Measurements from ENCODE around the gene CRIP2.

Gene CRIP2

GRCh38 chr14:105500726-105501101 lies 26.1 kb downstream of the CRIP2 start:
- WGBS, 2 experiments: 90% methylated on average over 10 of the region's 10 CpGs
- H3K9me3 ChIP-seq (ENCODE audit: control insufficient read depth, low read length): no peaks in the 10 kb centered on the region
- peaks cover 17% of the 10 kb centered on the region for H3K4me1 ChIP-seq (ENCODE audit: control insufficient read depth, insufficient read depth, low read length)
- no peaks in the 10 kb centered on the region for H3K27me3 ChIP-seq (ENCODE audit: control insufficient read depth, insufficient read depth, low read length, poor library complexity, severe bottlenecking)
- no peaks in the 10 kb centered on the region for H3K36me3 ChIP-seq (ENCODE audit: control insufficient read depth, insufficient read depth, low read length)
- no peak overlapping the region for H3K27ac ChIP-seq (ENCODE audit: insufficient read depth, low read depth, low read length, poor library complexity, severe bottlenecking)
- H3K4me3 ChIP-seq (ENCODE audit: insufficient read depth, low read depth, low read length): no peak overlapping the region

- 91 to 93% methylated on average over 13 of the region's 13 CpGs for WGBS, 2 experiments
Measured at GRCh38 chr14:105501504-105502291, 27.1 kb downstream of the CRIP2 start.

GRCh38 chr14:105502446-105503295 lies 28.1 kb downstream of the CRIP2 start:
- Histone ChIP-seq H3K27me3 (ENCODE audit: control insufficient read depth, insufficient read depth, low read length, poor library complexity, severe bottlenecking) (peaks cover 2% of the 10 kb centered on the region), H3K4me1 (ENCODE audit: control insufficient read depth, insufficient read depth, low read length) (peaks cover 17% of the 10 kb centered on the region), H3K4me3 (ENCODE audit: insufficient read depth, low read depth, low read length) (no peak overlapping the region), H3K36me3 (ENCODE audit: control insufficient read depth, insufficient read depth, low read length) (no peaks in the 10 kb centered on the region), H3K9me3 (ENCODE audit: control insufficient read depth, low read length) (no peaks in the 10 kb centered on the region), H3K27ac (ENCODE audit: insufficient read depth, low read depth, low read length, poor library complexity, severe bottlenecking) (no peak overlapping the region)
- WGBS, 2 experiments: 87 to 88% methylated on average over 18 of the region's 18 CpGs

More at GRCh38 chr14:105501504-105502291, 27.1 kb downstream of the CRIP2 start:
- no peaks in the 10 kb centered on the region for H3K9me3 ChIP-seq (ENCODE audit: control insufficient read depth, low read length)
- no peaks in the 10 kb centered on the region for H3K36me3 ChIP-seq (ENCODE audit: control insufficient read depth, insufficient read depth, low read length)
- no peak overlapping the region for H3K4me3 ChIP-seq (ENCODE audit: insufficient read depth, low read depth, low read length)
- no peak overlapping the region for H3K27ac ChIP-seq (ENCODE audit: insufficient read depth, low read depth, low read length, poor library complexity, severe bottlenecking)
- H3K4me1 ChIP-seq (ENCODE audit: control insufficient read depth, insufficient read depth, low read length): peaks cover 17% of the 10 kb centered on the region
- H3K27me3 ChIP-seq (ENCODE audit: control insufficient read depth, insufficient read depth, low read length, poor library complexity, severe bottlenecking): no peaks in the 10 kb centered on the region

- H3K9me3 ChIP-seq (ENCODE audit: control insufficient read depth, low read length): no peaks in the 10 kb centered on the region
- peaks cover 17% of the 10 kb centered on the region for H3K4me1 ChIP-seq (ENCODE audit: control insufficient read depth, insufficient read depth, low read length)
- no peak overlapping the region for H3K27ac ChIP-seq (ENCODE audit: insufficient read depth, low read depth, low read length, poor library complexity, severe bottlenecking)
- WGBS, 2 experiments: 92 to 93% methylated on average over 7 of the region's 7 CpGs
- no peak overlapping the region for H3K4me3 ChIP-seq (ENCODE audit: insufficient read depth, low read depth, low read length)
- peaks cover 8% of the 10 kb centered on the region for H3K27me3 ChIP-seq (ENCODE audit: control insufficient read depth, insufficient read depth, low read length, poor library complexity, severe bottlenecking)
- H3K36me3 ChIP-seq (ENCODE audit: control insufficient read depth, insufficient read depth, low read length): no peaks in the 10 kb centered on the region
Measured at GRCh38 chr14:105503296-105503640, 28.6 kb downstream of the CRIP2 start.

GRCh38 chr14:105503935-105504692 lies 29.5 kb downstream of the CRIP2 start:
- 91% methylated on average over 29 of the region's 29 CpGs for WGBS, 2 experiments
- Histone ChIP-seq H3K9me3 (ENCODE audit: control insufficient read depth, low read length) (no peaks in the 10 kb centered on the region), H3K4me1 (ENCODE audit: control insufficient read depth, insufficient read depth, low read length) (peaks cover 12% of the 10 kb centered on the region), H3K36me3 (ENCODE audit: control insufficient read depth, insufficient read depth, low read length) (no peaks in the 10 kb centered on the region), H3K27me3 (ENCODE audit: control insufficient read depth, insufficient read depth, low read length, poor library complexity, severe bottlenecking) (peaks cover 16% of the 10 kb centered on the region), H3K27ac (ENCODE audit: insufficient read depth, low read depth, low read length, poor library complexity, severe bottlenecking) (no peak overlapping the region), H3K4me3 (ENCODE audit: insufficient read depth, low read depth, low read length) (no peak overlapping the region)

GRCh38 chr14:105505101-105505500 lies 30.5 kb downstream of the CRIP2 start:
- peaks cover 2% of the 10 kb centered on the region for H3K4me1 ChIP-seq (ENCODE audit: control insufficient read depth, insufficient read depth, low read length)
- no peak overlapping the region for H3K4me3 ChIP-seq (ENCODE audit: insufficient read depth, low read depth, low read length)
- H3K27ac ChIP-seq (ENCODE audit: insufficient read depth, low read depth, low read length, poor library complexity, severe bottlenecking): no peak overlapping the region
- WGBS, 2 experiments: 94% methylated on average over 16 of the region's 16 CpGs
- no peaks in the 10 kb centered on the region for H3K9me3 ChIP-seq (ENCODE audit: control insufficient read depth, low read length)
- no peaks in the 10 kb centered on the region for H3K36me3 ChIP-seq (ENCODE audit: control insufficient read depth, insufficient read depth, low read length)
- H3K27me3 ChIP-seq (ENCODE audit: control insufficient read depth, insufficient read depth, low read length, poor library complexity, severe bottlenecking): peaks cover 16% of the 10 kb centered on the region

GRCh38 chr14:105507247-105507646 lies 32.6 kb downstream of the CRIP2 start:
- H3K27me3 ChIP-seq (ENCODE audit: control insufficient read depth, insufficient read depth, low read length, poor library complexity, severe bottlenecking): peaks cover 29% of the 10 kb centered on the region
- H3K4me1 ChIP-seq (ENCODE audit: control insufficient read depth, insufficient read depth, low read length): no peaks in the 10 kb centered on the region
- no peak overlapping the region for H3K4me3 ChIP-seq (ENCODE audit: insufficient read depth, low read depth, low read length)
- whole genome bisulfite sequencing, 2 experiments: 84 to 86% methylated on average over 17 of the region's 17 CpGs
- H3K9me3 ChIP-seq (ENCODE audit: control insufficient read depth, low read length): no peaks in the 10 kb centered on the region
- no peaks in the 10 kb centered on the region for H3K36me3 ChIP-seq (ENCODE audit: control insufficient read depth, insufficient read depth, low read length)
- H3K27ac ChIP-seq (ENCODE audit: insufficient read depth, low read depth, low read length, poor library complexity, severe bottlenecking): no peak overlapping the region

GRCh38 chr14:105508069-105508468 lies 33.4 kb downstream of the CRIP2 start:
- no peak overlapping the region for H3K4me3 ChIP-seq (ENCODE audit: insufficient read depth, low read depth, low read length)
- no peak overlapping the region for H3K27ac ChIP-seq (ENCODE audit: insufficient read depth, low read depth, low read length, poor library complexity, severe bottlenecking)
- WGBS, 2 experiments: 89 to 90% methylated on average over 16 of the region's 16 CpGs
- no peaks in the 10 kb centered on the region for H3K4me1 ChIP-seq (ENCODE audit: control insufficient read depth, insufficient read depth, low read length)
- peaks cover 36% of the 10 kb centered on the region for H3K27me3 ChIP-seq (ENCODE audit: control insufficient read depth, insufficient read depth, low read length, poor library complexity, severe bottlenecking)
- no peaks in the 10 kb centered on the region for H3K9me3 ChIP-seq (ENCODE audit: control insufficient read depth, low read length)
- H3K36me3 ChIP-seq (ENCODE audit: control insufficient read depth, insufficient read depth, low read length): no peaks in the 10 kb centered on the region

- Histone ChIP-seq H3K27ac (ENCODE audit: insufficient read depth, low read depth, low read length, poor library complexity, severe bottlenecking) (no peak overlapping the region), H3K9me3 (ENCODE audit: control insufficient read depth, low read length) (no peaks in the 10 kb centered on the region), H3K27me3 (ENCODE audit: control insufficient read depth, insufficient read depth, low read length, poor library complexity, severe bottlenecking) (peaks cover 36% of the 10 kb centered on the region), H3K36me3 (ENCODE audit: control insufficient read depth, insufficient read depth, low read length) (no peaks in the 10 kb centered on the region), H3K4me1 (ENCODE audit: control insufficient read depth, insufficient read depth, low read length) (no peaks in the 10 kb centered on the region), H3K4me3 (ENCODE audit: insufficient read depth, low read depth, low read length) (no peak overlapping the region)
- WGBS, 2 experiments: 88% methylated on average over 12 of the region's 12 CpGs
Measured at GRCh38 chr14:105508601-105509000, 34.0 kb downstream of the CRIP2 start.

- WGBS, 2 experiments: 68 to 70% methylated on average over 5 of the region's 5 CpGs
- no peak overlapping the region for H3K4me3 ChIP-seq (ENCODE audit: insufficient read depth, low read depth, low read length)
Measured at GRCh38 chr14:105517096-105517495, 42.5 kb downstream of the CRIP2 start.

More at GRCh38 chr14:105517096-105517495, 42.5 kb downstream of the CRIP2 start:
- Histone ChIP-seq H3K9me3 (ENCODE audit: control insufficient read depth, low read length) (no peaks in the 10 kb centered on the region), H3K4me1 (ENCODE audit: control insufficient read depth, insufficient read depth, low read length) (no peaks in the 10 kb centered on the region), H3K27ac (ENCODE audit: insufficient read depth, low read depth, low read length, poor library complexity, severe bottlenecking) (no peak overlapping the region), H3K36me3 (ENCODE audit: control insufficient read depth, insufficient read depth, low read length) (no peaks in the 10 kb centered on the region), H3K27me3 (ENCODE audit: control insufficient read depth, insufficient read depth, low read length, poor library complexity, severe bottlenecking) (peaks cover 25% of the 10 kb centered on the region)
